ENCODE results near the gene IREB2. TPM values are rescaled to one million over a fixed set of nuclear protein-coding genes. Genes with fewer than 3 reads are reported as not detected.

Gene IREB2
- total RNA-seq, 2 experiments from 2014 or later = 27.1 to 77.6 TPM

DNA sequence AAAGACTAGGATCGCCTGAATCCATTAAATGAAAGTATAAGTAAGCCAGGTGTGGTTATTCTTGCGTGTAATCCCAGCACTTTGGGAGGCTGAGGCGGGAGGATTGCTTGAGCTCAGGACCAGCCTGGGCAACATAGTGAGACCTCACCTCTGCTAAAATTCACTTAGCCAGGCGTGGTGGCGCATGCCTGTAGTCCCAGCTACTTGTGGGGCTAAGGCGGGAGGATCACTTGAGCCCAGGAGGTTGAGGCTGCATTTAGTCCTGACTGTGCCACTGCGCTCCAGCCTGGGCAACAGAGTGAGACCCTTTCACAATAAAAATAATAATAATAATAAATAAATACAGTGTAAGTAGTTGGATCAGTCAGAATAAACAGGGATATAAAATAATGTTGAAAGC lies 43.9 kb downstream of the IREB2 start:
- BruUV-seq (replicated peaks) = no TSS peak
- ChIA-PET CTCF (ENCODE audit: unreplicated experiment) (no interaction called here), POLR2A (no interaction called here)
- Histone ChIP-seq H3K4me3 (ENCODE audit: low read depth, low read length, poor library complexity, severe bottlenecking) (no peak overlapping the region), H3K4me1 (ENCODE audit: insufficient read depth, low read length, poor library complexity, severe bottlenecking) (no peaks in the 10 kb centered on the region), H2AFZ (ENCODE audit: low read length) (no peak overlapping the region), H3K9me2 (ENCODE audit: insufficient read depth, low read length) (no peaks in the 10 kb centered on the region), H3K27ac (ENCODE audit: low read depth, low read length, poor library complexity, severe bottlenecking) (no peak overlapping the region), H3K79me2 (ENCODE audit: insufficient read depth, low read depth, low read length) (no peaks in the 10 kb centered on the region), H3K36me3 (ENCODE audit: insufficient read depth, low read length) (peaks cover 88% of the 10 kb centered on the region), H3K9me3 (ENCODE audit: low read length) (no peaks in the 10 kb centered on the region), H4K20me1 (ENCODE audit: insufficient read depth, low read length) (no peaks in the 10 kb centered on the region), H3K4me2 (ENCODE audit: low read length) (no peak overlapping the region)
- TF ChIP-seq EZH2phosphoT487 (IDR thresholded peaks at IDR 0.05; ENCODE audit: borderline replicate concordance, low read depth, low read length) = no peak
- TF ChIP-seq, protein P1, sequence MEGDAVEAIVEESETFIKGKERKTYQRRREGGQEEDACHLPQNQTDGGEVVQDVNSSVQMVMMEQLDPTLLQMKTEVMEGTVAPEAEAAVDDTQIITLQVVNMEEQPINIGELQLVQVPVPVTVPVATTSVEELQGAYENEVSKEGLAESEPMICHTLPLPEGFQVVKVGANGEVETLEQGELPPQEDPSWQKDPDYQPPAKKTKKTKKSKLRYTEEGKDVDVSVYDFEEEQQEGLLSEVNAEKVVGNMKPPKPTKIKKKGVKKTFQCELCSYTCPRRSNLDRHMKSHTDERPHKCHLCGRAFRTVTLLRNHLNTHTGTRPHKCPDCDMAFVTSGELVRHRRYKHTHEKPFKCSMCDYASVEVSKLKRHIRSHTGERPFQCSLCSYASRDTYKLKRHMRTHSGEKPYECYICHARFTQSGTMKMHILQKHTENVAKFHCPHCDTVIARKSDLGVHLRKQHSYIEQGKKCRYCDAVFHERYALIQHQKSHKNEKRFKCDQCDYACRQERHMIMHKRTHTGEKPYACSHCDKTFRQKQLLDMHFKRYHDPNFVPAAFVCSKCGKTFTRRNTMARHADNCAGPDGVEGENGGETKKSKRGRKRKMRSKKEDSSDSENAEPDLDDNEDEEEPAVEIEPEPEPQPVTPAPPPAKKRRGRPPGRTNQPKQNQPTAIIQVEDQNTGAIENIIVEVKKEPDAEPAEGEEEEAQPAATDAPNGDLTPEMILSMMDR (conservative IDR thresholded peaks at IDR 0.05; ENCODE audit: low read length) = no peak
- no peak for DNase-seq (ENCODE audit: low spot score)
- intact Hi-C loops (cut with micrococcal nuclease; ENCODE audit: unreplicated experiment) = no loop called here

- no peak overlapping the region for H3K4me2 ChIP-seq (ENCODE audit: low read length)
- H3K9me2 ChIP-seq (ENCODE audit: insufficient read depth, low read length) = no peaks in the 10 kb centered on the region
- no peak overlapping the region for H2AFZ ChIP-seq (ENCODE audit: low read length)
- no peak overlapping the region for H3K27ac ChIP-seq (ENCODE audit: low read depth, low read length, poor library complexity, severe bottlenecking)
- BruUV-seq (replicated peaks) = no TSS peak
- H4K20me1 ChIP-seq (ENCODE audit: insufficient read depth, low read length) = no peaks in the 10 kb centered on the region
- ChIA-PET POLR2A (interaction anchor here (0.8 kb wide), 2 partner anchors 10 to 11 kb away, joined by 3 to 4 read pairs; no protein-coding TSS in a partner anchor), CTCF (ENCODE audit: unreplicated experiment) (no interaction called here)
- no peaks in the 10 kb centered on the region for H3K4me1 ChIP-seq (ENCODE audit: insufficient read depth, low read length, poor library complexity, severe bottlenecking)
- TF ChIP-seq, protein P1 (conservative IDR thresholded peaks at IDR 0.05; ENCODE audit: low read length) = no peak
- TF ChIP-seq EZH2phosphoT487 (IDR thresholded peaks at IDR 0.05; ENCODE audit: borderline replicate concordance, low read depth, low read length) = no peak
- peaks cover 97% of the 10 kb centered on the region for H3K36me3 ChIP-seq (ENCODE audit: insufficient read depth, low read length)
- H3K9me3 ChIP-seq (ENCODE audit: low read length) = no peaks in the 10 kb centered on the region
- no peaks in the 10 kb centered on the region for H3K79me2 ChIP-seq (ENCODE audit: insufficient read depth, low read depth, low read length)
- no peak for DNase-seq (ENCODE audit: low spot score)
- no peak overlapping the region for H3K4me3 ChIP-seq (ENCODE audit: low read depth, low read length, poor library complexity, severe bottlenecking)
- intact Hi-C loops (cut with micrococcal nuclease; ENCODE audit: unreplicated experiment) = no loop called here
These were observed 54.9 kb downstream of the IREB2 start for GRCh38 chr15:78492872-78493271.

- no peak overlapping the region for H3K4me3 ChIP-seq (ENCODE audit: low read depth, low read length, poor library complexity, severe bottlenecking)
- no peak overlapping the region for H3K4me2 ChIP-seq (ENCODE audit: low read length)
- H3K9me2 ChIP-seq (ENCODE audit: insufficient read depth, low read length) = no peaks in the 10 kb centered on the region
- H3K36me3 ChIP-seq (ENCODE audit: insufficient read depth, low read length) = peaks cover 54% of the 10 kb centered on the region
- no peak for DNase-seq (ENCODE audit: low spot score)
- intact Hi-C loops (cut with micrococcal nuclease; ENCODE audit: unreplicated experiment) = no loop called here
- H2AFZ ChIP-seq (ENCODE audit: low read length) = no peak overlapping the region
- BruUV-seq (replicated peaks) = no TSS peak
- H3K9me3 ChIP-seq (ENCODE audit: low read length) = no peaks in the 10 kb centered on the region
- no peak for TF ChIP-seq EZH2phosphoT487 (IDR thresholded peaks at IDR 0.05; ENCODE audit: borderline replicate concordance, low read depth, low read length)
- TF ChIP-seq, protein P1 (conservative IDR thresholded peaks at IDR 0.05; ENCODE audit: low read length) = no peak
- no peaks in the 10 kb centered on the region for H4K20me1 ChIP-seq (ENCODE audit: insufficient read depth, low read length)
- H3K27ac ChIP-seq (ENCODE audit: low read depth, low read length, poor library complexity, severe bottlenecking) = no peak overlapping the region
- ChIA-PET POLR2A (interaction anchor here (1.2 kb wide), 1 partner anchor 8 kb away, joined by 4 read pairs; no protein-coding TSS in a partner anchor), CTCF (ENCODE audit: unreplicated experiment) (no interaction called here)
- no peaks in the 10 kb centered on the region for H3K79me2 ChIP-seq (ENCODE audit: insufficient read depth, low read depth, low read length)
- no peaks in the 10 kb centered on the region for H3K4me1 ChIP-seq (ENCODE audit: insufficient read depth, low read length, poor library complexity, severe bottlenecking)
These were observed 63.8 kb downstream of the IREB2 start for GRCh38 chr15:78501857-78502256.

All from OCI-LY7 (cell line).